ENCODE measurements around the gene FMO5. TPM values are rescaled to one million over a fixed set of nuclear protein-coding genes. Genes with fewer than 3 reads are reported as not detected.

Gene FMO5
- total and polyA plus RNA-seq, 2 experiments from 2014 or later, result 0.73 to 0.84 TPM

GRCh38 chr1:147169840-147170674 is 55.1 kb downstream of the FMO5 start (continued):
- TF ChIP-seq JUNB (IDR thresholded peaks at IDR 0.05; ENCODE audit: unreplicated experiment) (no peak), ETS1 (IDR thresholded peaks at IDR 0.05) (no peak), EZH2 (IDR thresholded peaks at IDR 0.05; ENCODE audit: low read depth, unreplicated experiment) (no peak), ZNF462 (CRISPR knock-in tag; IDR thresholded peaks at IDR 0.05) (no peak)

- no peak overlapping the region for H3K27ac ChIP-seq (ENCODE audit: low read depth)
- H3K4me1 Mint-ChIP-seq, result peaks cover 36% of the 10 kb centered on the region
- H3K27me3 Mint-ChIP-seq (ENCODE audit: insufficient read depth, low read depth, poor library complexity), result peaks cover 14% of the 10 kb centered on the region
- TF ChIP-seq REST (IDR thresholded peaks at IDR 0.05; ENCODE audit: unreplicated experiment), result no peak
- no peak for TF ChIP-seq CTCF (conservative IDR thresholded peaks at IDR 0.05; ENCODE audit: low read depth in 2 of 2)
- TF ChIP-seq EZH2phosphoT487 (IDR thresholded peaks at IDR 0.05; ENCODE audit: unreplicated experiment), result no peak
- TF ChIP-seq POLR2AphosphoS5 (IDR thresholded peaks at IDR 0.05; ENCODE audit: low read depth), result no peak
- TF ChIP-seq JUNB (IDR thresholded peaks at IDR 0.05; ENCODE audit: unreplicated experiment), result no peak
Observed at GRCh38 chr1:147169171-147169570, 56.0 kb downstream of the FMO5 start.

More at GRCh38 chr1:147169171-147169570, 56.0 kb downstream of the FMO5 start:
- peaks cover 36% of the 10 kb centered on the region for H3K4me1 ChIP-seq (ENCODE audit: insufficient read depth)
- H3K79me2 ChIP-seq (replicated peaks; ENCODE audit: insufficient read depth), result peaks cover 72% of the 10 kb centered on the region
- Mint-ChIP-seq H3K27ac (no peak overlapping the region), H3K4me3 (no peak overlapping the region), H3K9me3 (peaks cover 3% of the 10 kb centered on the region; the same call in 1 of the 3 replicates), H3K36me3 (ENCODE audit: low read depth) (peaks cover 27% of the 10 kb centered on the region)
- H4K20me1 ChIP-seq (replicated peaks; ENCODE audit: insufficient read depth), result no peaks in the 10 kb centered on the region; the same call in 1 of the 2 replicates
- peak; percentile 6 for DNase-seq (ENCODE audit: low spot score)
- H3K27me3 ChIP-seq (ENCODE audit: insufficient read depth), result no peaks in the 10 kb centered on the region
- no peaks in the 10 kb centered on the region for H3K36me3 ChIP-seq (ENCODE audit: insufficient read depth)
- H3K4me3 ChIP-seq, result peak overlapping the region; percentile 89
- peak overlapping the region; percentile 95 for H3K4me2 ChIP-seq
- H3F3A ChIP-seq (replicated peaks; ENCODE audit: low read depth), result 0 out of 2 replicates have a peak, but pooled peaks cover 4% of the 10 kb centered on the region
- no peaks in the 10 kb centered on the region for H3K9me2 ChIP-seq (ENCODE audit: insufficient read depth)
- H2AFZ ChIP-seq, result no peak overlapping the region
- no peak for ATAC-seq

Measured in GM23338 (cell line).